ENCODE data around the gene SLC7A10.

GRCh38 chr19:33264881-33265445 lies 39.3 kb upstream of the SLC7A10 start:
- TF ChIP-seq CTCF (IDR thresholded peaks at IDR 0.05), result no peak
- no peak for TF ChIP-seq POLR2A (IDR thresholded peaks at IDR 0.05)

Measured in esophagus squamous epithelium (tissue), 4 donors.